GM18526 (cell line): ENCODE results near the gene CCDC180.

Experiments used
- POLR2A ChIP-seq: IDR thresholded peaks from 3 replicates; pipeline ENCODE4 v1.6.1; 2011; ENCODE audit not compliant: insufficient read length; ENCODE audit errors: extremely low read depth

The CCDC180 gene

DNA sequence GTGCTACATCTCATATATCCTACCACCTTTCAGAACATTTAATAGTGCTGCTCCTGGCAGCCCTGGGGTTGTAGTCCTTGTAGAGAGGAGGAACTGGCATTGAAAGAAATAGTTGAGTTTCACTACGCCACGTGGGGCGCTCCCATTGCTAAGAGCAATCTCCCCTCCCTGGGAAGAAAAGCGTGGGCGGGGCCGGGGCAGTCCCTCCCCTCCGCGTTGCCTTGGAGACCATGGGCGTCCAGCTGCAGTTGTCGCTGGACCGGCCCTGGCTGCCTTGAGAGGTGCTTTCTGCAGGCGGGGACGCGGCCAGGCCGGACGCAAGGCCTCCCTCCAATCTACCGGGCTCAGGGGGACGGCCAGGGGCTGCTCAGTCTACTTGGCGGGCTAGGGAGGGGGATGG, 368 bp upstream of the CCDC180 start:
- no peak for TF ChIP-seq POLR2A

- TF ChIP-seq POLR2A: no peak
Measured at GRCh38 chr9:97309260-97309659, 1.8 kb downstream of the CCDC180 start.

DNA sequence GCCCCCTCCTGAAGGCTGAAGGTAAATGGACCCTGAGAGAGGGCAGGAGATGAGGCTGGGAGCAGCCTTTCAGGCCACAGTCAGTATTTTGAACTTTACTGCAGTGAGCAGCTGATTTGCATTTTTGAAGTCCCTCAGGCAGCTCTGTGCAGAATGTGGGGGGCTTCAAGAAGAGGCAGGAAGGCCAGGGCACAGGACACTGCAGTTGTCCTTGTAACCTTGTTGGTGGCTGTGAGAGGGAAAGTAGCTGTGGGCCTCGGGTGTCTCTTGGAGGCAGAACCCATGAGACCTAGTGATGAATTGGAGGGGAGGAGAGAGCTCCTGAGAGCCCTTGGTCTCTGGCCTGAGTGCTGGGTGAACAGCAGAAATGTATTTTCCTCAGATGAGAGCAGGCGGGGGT, 2.6 kb downstream of the CCDC180 start:
- no peak for TF ChIP-seq POLR2A

- no peak for TF ChIP-seq POLR2A
Measured at GRCh38 chr9:97310896-97311295, 3.4 kb downstream of the CCDC180 start.

GRCh38 chr9:97311798-97312500, 4.5 kb downstream of the CCDC180 start:
- no peak for TF ChIP-seq POLR2A

DNA sequence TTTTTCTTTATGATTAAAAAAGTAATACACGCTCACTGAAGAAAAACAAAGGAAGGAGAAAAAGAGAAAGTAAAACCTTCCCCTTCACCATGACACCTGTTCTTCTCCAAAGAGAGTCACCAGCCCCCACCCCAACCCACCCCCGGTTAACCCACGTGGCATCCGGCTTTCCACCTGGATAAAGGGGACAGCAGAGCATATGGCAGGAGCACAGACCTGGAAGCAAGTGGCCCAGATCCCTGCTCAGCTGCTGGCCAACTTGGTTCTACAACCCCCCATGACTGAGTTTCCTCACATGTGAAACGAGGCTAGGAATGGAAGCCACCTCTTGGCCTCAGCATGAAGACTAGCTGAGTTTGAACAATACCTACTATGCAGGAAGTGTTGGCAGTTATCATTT, 5.1 kb downstream of the CCDC180 start:
- no peak for TF ChIP-seq POLR2A

DNA sequence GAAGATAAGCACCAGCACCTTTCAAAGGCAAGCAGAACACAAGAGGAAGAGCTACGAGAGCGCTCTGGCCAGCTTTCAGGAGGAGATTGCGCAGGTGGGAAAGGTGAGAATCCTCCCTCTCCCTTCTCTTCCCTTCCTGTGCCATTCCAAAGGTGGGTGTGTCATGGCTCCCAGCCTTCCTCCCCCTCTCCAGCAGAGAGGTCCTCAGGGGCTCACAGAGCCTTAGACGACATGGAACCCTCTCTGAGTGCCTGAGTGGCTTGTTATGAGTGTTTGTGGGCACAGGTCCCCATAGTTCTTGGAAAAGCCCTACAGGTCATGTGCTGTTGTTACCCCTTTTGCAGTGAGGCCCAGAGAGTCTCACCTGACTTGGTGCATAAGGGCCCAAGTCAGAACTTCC, 5.8 kb downstream of the CCDC180 start:
- no peak for TF ChIP-seq POLR2A

- no peak for TF ChIP-seq POLR2A
Measured at GRCh38 chr9:97313746-97314145, 6.3 kb downstream of the CCDC180 start.

DNA sequence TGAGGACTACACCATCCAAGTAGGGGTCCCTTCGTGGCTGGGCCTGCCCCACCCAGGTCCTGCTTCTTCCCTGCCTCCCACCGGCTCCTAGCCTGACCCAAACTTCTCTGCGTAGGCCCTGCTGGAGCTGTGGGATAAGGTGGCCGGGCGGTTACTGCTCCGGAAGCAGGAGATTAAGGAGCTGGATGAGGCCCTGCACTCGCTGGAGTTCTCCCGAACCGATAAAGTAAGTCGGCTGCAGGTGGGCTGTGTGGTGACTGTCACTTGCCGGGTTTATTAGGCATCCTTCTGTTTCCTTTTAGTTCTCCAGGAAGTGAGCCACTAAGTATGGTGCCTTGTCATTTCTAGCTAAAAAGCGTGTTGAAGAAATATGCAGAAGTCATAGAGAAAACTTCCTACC, 7.0 kb downstream of the CCDC180 start:
- TF ChIP-seq POLR2A: no peak

DNA sequence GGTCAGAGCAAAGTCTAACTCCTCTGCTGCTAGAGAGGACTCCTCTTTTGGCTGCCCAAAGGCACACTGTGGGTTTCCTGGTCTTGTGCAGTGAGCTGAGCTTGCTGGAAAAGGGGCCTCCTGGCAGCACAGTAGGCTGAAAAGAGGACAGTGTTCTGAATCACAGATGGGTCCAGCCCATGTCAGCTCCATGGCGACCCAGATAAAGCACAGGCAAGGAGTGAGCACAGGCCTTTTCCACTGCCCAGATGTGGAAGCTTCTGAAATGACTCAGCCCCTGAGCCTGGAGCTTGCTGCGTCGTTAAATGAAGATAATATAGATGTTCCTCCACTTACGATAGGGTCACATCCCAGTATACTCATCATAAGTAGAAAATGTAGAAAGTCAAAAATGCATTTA, 8.1 kb downstream of the CCDC180 start:
- TF ChIP-seq POLR2A: no peak

DNA sequence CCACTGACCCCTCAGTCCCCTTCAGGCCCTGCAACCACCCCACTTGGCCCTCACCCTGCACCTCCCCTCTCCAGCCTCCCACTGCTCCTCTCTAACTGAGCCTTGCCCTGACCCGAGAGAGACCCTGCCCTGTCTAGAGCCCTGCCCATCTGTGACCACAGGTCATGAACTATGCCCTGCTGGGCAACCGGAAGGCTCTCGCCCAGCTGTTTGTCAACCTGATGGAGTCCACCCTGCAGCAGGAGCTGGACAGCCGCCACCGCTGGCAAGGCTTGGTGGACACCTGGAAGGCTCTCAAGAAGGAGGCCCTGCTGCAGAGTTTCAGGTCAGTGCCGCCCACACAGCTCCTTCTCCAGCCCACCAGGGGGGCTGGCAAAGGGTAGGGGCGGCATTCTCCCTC, 9.4 kb downstream of the CCDC180 start:
- TF ChIP-seq POLR2A: no peak

DNA sequence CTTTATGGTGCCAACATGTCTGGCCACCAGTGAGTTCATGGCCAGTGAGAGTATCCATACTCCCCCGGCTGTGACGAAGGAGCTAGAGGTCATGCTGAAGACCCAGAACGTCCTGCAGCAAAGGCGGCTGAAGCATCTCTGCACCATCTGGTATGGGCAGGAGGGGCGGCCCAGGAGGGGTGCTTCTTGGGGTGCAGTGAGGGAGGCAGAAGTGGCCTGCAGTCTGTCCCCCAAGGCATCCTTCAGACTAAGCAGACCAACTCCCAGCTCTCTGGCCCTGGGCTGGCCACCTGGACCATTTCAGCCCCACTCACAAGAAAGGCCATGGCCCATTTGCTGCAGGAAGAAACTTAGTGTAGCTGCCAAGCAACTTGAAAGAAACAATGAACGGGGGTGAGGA, 11.0 kb downstream of the CCDC180 start:
- no peak for TF ChIP-seq POLR2A

DNA sequence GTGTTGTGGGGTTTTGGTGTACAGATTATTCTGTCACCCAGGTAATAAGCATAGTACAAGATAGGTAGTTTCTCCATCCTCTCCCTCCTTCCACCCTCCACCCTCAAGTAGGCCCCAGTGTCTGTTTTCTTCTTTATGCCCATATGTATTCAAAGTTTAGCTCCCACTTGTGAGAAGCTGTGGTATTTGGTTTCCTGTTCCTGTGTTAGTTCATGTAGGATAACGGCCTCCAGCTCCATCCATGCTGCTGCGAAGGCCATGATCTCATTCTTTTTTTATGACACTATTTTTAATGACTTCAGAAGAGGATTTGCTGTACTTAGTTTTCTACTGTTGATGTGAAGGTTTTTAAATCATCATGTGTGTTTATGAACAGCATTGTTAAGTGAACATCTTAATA, 11.9 kb downstream of the CCDC180 start:
- TF ChIP-seq POLR2A: no peak

- TF ChIP-seq POLR2A: no peak
Measured at GRCh38 chr9:97320080-97320642, 12.7 kb downstream of the CCDC180 start.

- no peak for TF ChIP-seq POLR2A
Measured at GRCh38 chr9:97321251-97321650, 13.8 kb downstream of the CCDC180 start.

- TF ChIP-seq POLR2A: no peak
Measured at GRCh38 chr9:97321691-97322090, 14.2 kb downstream of the CCDC180 start.

- no peak for TF ChIP-seq POLR2A
Measured at GRCh38 chr9:97322105-97322504, 14.6 kb downstream of the CCDC180 start.

GRCh38 chr9:97324954-97325353, 17.5 kb downstream of the CCDC180 start:
- TF ChIP-seq POLR2A: no peak

- no peak for TF ChIP-seq POLR2A
Measured at GRCh38 chr9:97327562-97327961, 20.1 kb downstream of the CCDC180 start.
